GM10266 (cell line): ENCODE data around the gene OR51B5.
"Not testable (repeated sequence)": the region's sequence is repeated elsewhere in the genome, so short reads cannot be mapped to it uniquely, and the experiment has no call there.

Experiments
- DNase-seq: peaks from one replicate; pipeline ENCODE4 v3.0.0; 2012; ENCODE audit errors: extremely low spot score
- TF ChIP-seq, protein P1 (sequence below): IDR thresholded peaks from 2 replicates; pipeline ENCODE4 v1.5.1; 2012; ENCODE audit warnings: mild to moderate bottlenecking, low read depth; ENCODE audit not compliant: control insufficient read depth, insufficient read depth; ENCODE audit errors: missing control alignments

The OR51B5 gene

GRCh38 chr11:5368502-5369043 is 25.2 kb upstream of the OR51B5 start:
- TF ChIP-seq, protein P1, sequence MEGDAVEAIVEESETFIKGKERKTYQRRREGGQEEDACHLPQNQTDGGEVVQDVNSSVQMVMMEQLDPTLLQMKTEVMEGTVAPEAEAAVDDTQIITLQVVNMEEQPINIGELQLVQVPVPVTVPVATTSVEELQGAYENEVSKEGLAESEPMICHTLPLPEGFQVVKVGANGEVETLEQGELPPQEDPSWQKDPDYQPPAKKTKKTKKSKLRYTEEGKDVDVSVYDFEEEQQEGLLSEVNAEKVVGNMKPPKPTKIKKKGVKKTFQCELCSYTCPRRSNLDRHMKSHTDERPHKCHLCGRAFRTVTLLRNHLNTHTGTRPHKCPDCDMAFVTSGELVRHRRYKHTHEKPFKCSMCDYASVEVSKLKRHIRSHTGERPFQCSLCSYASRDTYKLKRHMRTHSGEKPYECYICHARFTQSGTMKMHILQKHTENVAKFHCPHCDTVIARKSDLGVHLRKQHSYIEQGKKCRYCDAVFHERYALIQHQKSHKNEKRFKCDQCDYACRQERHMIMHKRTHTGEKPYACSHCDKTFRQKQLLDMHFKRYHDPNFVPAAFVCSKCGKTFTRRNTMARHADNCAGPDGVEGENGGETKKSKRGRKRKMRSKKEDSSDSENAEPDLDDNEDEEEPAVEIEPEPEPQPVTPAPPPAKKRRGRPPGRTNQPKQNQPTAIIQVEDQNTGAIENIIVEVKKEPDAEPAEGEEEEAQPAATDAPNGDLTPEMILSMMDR, result no peak
- no peak for DNase-seq

GRCh38 chr11:5367448-5368074 is 24.2 kb upstream of the OR51B5 start:
- DNase-seq, result no peak
- TF ChIP-seq, protein P1, result no peak

DNA sequence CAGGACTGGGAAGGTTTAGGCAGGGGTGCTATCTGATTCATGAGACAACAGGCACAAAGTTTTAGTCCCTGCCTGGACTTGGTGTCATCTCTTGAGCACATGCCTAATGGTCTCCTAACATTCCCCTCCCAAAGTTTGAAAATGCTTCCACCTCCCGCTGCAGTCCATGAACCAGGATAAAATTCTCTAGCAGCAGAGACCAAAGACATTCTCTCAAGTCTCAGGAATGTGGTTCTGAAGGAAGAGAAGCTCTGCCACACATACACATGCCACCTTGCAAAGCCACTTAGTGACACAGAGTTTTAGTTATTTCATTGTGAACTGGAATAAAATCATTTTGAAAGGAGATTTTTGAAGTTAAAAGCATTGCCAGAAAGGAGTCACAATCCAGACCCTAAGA is 23.5 kb upstream of the OR51B5 start:
- TF ChIP-seq, protein P1, result no peak
- no peak for DNase-seq

DNA sequence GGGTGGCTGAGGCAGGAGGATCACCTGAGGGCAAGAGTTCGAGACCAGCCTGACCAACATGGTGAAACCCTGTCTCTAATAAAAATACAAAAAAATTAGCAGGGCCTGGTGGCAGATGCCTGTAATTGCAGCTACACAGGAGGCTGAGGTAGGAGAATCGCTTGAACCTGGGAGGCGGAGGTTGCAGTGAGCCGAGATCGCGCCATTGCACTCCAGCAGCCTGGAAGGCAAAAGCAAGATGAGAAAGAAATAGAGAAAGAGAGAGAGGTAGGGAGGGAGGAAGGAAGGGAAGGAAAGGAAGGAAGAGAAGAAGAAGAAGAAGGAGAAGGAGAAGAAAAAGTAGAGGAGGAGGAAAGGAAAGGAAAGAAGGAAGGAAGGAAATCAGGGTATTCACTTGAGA is 23.0 kb upstream of the OR51B5 start:
- DNase-seq, result not testable (repeated sequence)

DNA sequence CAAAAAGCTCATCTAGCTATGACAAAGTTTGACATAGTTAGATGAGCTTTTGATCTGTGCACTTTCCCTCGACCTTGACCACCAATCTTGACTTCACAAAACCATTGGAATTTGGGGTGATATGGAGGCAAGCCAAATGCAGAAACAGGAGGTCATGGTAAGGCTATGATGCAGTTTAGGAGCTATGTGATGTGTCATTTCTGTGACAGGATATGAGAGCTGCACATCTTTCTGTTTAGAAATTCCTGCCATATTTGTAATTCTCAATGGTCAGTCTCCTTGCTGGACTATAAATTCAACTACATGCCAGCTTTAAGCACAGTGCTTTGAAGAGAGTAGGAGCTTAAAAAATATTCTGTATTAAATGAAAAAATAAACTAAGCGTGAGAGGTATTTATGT is 20.9 kb upstream of the OR51B5 start:
- TF ChIP-seq, protein P1, result no peak
- DNase-seq, result no peak

DNA sequence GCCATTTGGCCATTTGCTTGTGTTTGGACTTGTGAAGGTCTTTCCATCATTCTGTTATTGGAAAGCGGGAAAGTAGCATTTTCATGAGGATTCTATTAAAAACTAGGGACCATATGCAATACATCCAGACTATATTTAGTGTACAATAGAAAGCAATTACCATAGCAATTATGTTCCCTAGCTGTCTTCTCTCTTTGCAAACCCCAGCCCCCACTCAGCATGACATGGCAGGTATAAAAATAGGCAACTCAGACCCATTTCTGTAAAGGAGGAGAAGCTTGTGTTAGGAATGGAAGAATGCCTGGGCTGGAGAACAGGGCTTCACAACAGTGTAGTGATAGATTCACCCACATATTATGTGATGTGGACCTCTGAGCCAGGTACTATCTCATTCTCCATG is 20.4 kb upstream of the OR51B5 start:
- no peak for DNase-seq
- TF ChIP-seq, protein P1, result no peak

DNA sequence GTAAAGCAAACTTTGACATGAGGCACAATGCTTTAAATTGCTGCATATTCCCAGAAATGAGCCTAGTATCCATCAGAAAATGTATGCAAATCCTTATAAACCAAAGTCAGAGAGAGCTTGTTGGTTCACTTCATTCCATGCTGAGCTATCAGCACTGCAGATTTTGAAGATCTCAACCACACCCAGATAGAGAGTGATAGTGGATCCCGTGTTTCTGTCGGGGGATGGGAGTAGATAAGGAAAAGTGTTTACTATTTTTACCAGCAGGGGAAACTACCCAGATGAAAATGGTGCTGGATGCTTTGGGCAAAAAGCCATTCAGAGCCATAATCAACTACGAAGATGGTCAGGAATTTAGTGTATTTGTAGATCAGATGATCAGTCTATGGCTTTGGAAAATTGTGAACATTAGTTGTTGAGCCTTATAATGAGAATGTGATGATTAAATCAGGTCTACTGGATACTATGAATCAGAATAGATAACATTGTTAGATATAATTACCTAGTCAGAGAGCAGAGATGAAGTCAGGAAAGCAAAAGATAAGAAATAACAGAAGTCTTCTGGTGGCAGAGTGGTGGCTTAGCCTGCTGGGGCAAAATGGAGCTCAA is 18.8 kb upstream of the OR51B5 start:
- TF ChIP-seq, protein P1, result no peak
- no peak for DNase-seq

- DNase-seq, result not testable (repeated sequence)
These were observed 12.7 kb upstream of the OR51B5 start for GRCh38 chr11:5356031-5356430.
